Stomach (tissue), 4 donors: ENCODE results near the gene ENOX1.

Experiments
- CTCF ChIP-seq, 7 experiments: fragments of 450-650 bp in 4 of 7; fragments of 200-600 bp in 3 of 7; sonication (generic) in 3 of 7; IDR thresholded peaks; one replicate each; pipeline ENCODE4 v1.5.1; 2016 to 2019; ENCODE audit warnings: antibody characterized with exemption in 7 of 7, control low read depth in 2 of 7, mild to moderate bottlenecking in 1 of 7
- POLR2A ChIP-seq, 4 donors: fragments of 450-650 bp; IDR thresholded peaks; one replicate each; pipeline ENCODE4 v1.6.1; 2016; ENCODE audit warnings: antibody characterized with exemption in 4 of 4, control low read depth in 2 of 4, mild to moderate bottlenecking in 1 of 4, moderate library complexity in 1 of 4
- POLR2AphosphoS5 ChIP-seq, 3 donors: sonication (generic); formaldehyde crosslinking; IDR thresholded peaks; one replicate each; pipeline ENCODE4 v1.6.1; 2016; ENCODE audit warnings: antibody characterized with exemption in 3 of 3

DNA sequence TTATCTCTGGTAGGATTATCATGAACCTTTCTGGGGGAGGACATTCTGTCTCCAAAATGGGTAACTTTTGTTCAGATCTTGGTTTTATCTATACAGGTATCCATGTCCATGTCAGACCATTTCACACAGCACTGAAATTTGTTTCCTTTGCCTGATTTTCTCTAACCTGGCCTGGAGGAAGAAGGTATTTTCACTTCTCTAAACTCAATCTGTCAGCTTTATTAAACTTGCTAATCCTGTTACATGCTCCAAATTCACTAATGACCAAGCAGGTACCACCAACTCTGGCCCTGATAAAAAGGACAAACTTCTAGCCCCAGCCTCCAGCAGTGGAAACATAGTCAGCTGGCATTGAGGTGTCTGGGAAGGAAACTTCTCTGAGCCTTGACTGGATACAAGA, 529.0 kb downstream of the ENOX1 start:
- TF ChIP-seq CTCF (IDR thresholded peaks at IDR 0.05): no peak
- TF ChIP-seq POLR2A (IDR thresholded peaks at IDR 0.05): no peak
- TF ChIP-seq POLR2AphosphoS5 (IDR thresholded peaks at IDR 0.05): no peak
